Vagina (tissue), 2 donors: ENCODE measurements around the gene DEPP1. TPM values are rescaled to one million over a fixed set of nuclear protein-coding genes. Genes with fewer than 3 reads are reported as not detected.

Experiments
- DNase-seq, 2 donors: peaks; one replicate each; pipeline ENCODE4 v3.0.0-alpha.2; 2017; ENCODE audit errors: extremely low spot score in 2 of 2
- H3K27ac ChIP-seq: fragments of 200-600 bp; sonication (generic); one replicate; pipeline ENCODE4 v1.5.1; 2019
- H3K27me3 ChIP-seq: fragments of 200-600 bp; sonication (generic); one replicate; pipeline ENCODE4 v1.5.1; 2019
- H3K36me3 ChIP-seq, 2 donors: fragments of 200-600 bp; sonication (generic); one replicate each; pipeline ENCODE4 v1.5.1; 2017 to 2019
- H3K4me1 ChIP-seq: fragments of 200-600 bp; sonication (generic); one replicate; pipeline ENCODE4 v1.5.1; 2019
- H3K4me3 ChIP-seq, 2 donors: fragments of 200-600 bp; sonication (generic); 1 replicate in 1 of 2; 2 replicates in 1 of 2; pipeline ENCODE4 v1.5.1; 2016 to 2019
- H3K9me3 ChIP-seq: fragments of 200-600 bp; sonication (generic); one replicate; pipeline ENCODE4 v1.5.1; 2019
- POLR2A ChIP-seq, 2 donors: fragments of 450-650 bp; IDR thresholded peaks; one replicate each; pipeline ENCODE4 v1.6.1; 2017; ENCODE audit warnings: antibody characterized with exemption in 2 of 2, mild to moderate bottlenecking in 2 of 2, moderate library complexity in 2 of 2
- POLR2AphosphoS5 ChIP-seq, 2 donors: sonication (generic); formaldehyde crosslinking; IDR thresholded peaks; one replicate each; pipeline ENCODE4 v1.9.0; 2017; ENCODE audit warnings: antibody characterized with exemption in 2 of 2, mild to moderate bottlenecking in 2 of 2, low read depth in 1 of 2; ENCODE audit not compliant: insufficient read depth in 1 of 2
- intact Hi-C: fragments of 100-400 bp; cut with DNase I; formaldehyde crosslinking; loops from one replicate; pipeline ENCODE4 v1.15.1; 2023
- total RNA-seq: library from RNA; depleted of rRNA; stranded (reverse); fragments of >200 nt; gene quantifications from one replicate; pipeline ENCODE4 v1.2.3, GENCODE V29; 2016
- TF ChIP-seq, protein P1 (sequence below), 3 experiments: fragments of 450-650 bp in 2 of 3; fragments of 200-600 bp in 1 of 3; sonication (generic) in 1 of 3; IDR thresholded peaks; one replicate each; pipeline ENCODE4 v1.5.1; 2017 to 2019; ENCODE audit warnings: antibody characterized with exemption in 3 of 3, mild to moderate bottlenecking in 2 of 3, moderate library complexity in 2 of 3

The DEPP1 gene
- total RNA-seq, 1 donor from 2014 or later: 155 TPM

DNA sequence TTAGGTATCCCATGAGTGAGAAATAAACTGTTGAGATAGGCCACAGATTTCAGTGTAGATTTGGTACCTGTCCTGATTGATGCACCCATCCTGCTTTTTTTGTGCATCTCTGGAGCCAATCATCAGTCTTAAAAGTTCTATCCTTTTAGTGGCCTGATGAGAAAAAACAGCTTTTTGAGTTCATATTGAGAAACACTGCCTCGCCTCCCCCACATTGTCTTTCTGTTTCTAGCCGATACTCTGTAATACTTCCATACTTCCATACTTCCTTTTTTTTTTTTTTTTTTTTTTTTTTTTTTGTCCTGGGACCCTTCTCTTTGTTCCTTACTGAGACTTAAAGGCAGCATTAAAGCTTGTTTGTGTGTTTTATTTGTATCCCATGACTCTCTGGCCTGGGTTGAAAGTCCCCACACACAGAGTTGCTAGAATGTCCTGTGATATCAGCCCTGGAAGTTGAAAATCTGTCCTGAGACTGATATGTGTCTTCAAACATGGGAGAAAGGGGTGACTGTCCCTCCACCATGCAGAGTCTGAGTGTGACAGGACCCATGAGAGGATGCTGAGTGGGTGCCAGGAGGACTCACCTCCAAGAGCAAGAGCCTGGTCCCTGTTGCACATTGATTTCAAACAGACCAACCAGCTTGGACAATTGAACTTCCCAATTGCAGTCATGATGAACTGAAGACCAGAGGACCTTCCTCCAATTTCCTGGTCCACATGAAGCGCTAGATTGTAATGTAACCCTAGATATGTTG lies 27.8 kb upstream of the DEPP1 start:
- H3K4me1 ChIP-seq: peaks cover 19% of the 10 kb centered on the region
- peaks cover 0 to 10% of the 10 kb centered on the region in 2 donors for H3K36me3 ChIP-seq
- no peak overlapping the region for H3K27ac ChIP-seq
- H3K4me3 ChIP-seq: no peak overlapping the region
- no peaks in the 10 kb centered on the region for H3K9me3 ChIP-seq
- H3K27me3 ChIP-seq: no peaks in the 10 kb centered on the region
- DNase-seq: no peak
- TF ChIP-seq, protein P1, sequence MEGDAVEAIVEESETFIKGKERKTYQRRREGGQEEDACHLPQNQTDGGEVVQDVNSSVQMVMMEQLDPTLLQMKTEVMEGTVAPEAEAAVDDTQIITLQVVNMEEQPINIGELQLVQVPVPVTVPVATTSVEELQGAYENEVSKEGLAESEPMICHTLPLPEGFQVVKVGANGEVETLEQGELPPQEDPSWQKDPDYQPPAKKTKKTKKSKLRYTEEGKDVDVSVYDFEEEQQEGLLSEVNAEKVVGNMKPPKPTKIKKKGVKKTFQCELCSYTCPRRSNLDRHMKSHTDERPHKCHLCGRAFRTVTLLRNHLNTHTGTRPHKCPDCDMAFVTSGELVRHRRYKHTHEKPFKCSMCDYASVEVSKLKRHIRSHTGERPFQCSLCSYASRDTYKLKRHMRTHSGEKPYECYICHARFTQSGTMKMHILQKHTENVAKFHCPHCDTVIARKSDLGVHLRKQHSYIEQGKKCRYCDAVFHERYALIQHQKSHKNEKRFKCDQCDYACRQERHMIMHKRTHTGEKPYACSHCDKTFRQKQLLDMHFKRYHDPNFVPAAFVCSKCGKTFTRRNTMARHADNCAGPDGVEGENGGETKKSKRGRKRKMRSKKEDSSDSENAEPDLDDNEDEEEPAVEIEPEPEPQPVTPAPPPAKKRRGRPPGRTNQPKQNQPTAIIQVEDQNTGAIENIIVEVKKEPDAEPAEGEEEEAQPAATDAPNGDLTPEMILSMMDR (IDR thresholded peaks at IDR 0.05): no peak
- TF ChIP-seq POLR2A (IDR thresholded peaks at IDR 0.05): no peak
- TF ChIP-seq POLR2AphosphoS5 (IDR thresholded peaks at IDR 0.05; ENCODE audit: insufficient read depth in 1 of 2, low read depth in 1 of 2): no peak
- intact Hi-C loops: no loop called here

DNA sequence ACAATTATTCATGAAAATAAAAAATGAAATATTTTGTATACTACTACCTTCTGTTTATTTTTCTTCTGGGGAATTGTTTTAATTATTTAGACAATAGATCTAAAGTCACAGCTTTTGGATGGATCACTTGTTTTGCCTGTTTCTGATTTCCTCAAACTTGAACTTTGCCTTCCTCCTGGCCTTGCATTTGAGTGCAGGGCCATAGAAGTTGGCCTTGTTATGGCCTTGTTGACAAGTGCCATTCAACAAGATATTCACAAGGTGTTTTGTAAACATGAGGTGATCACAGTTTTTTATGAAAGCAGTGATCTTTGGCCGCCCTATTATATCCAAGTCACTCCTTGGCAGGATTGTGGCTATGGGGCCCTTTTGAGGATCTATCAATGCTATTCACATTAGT lies 26.7 kb upstream of the DEPP1 start:
- intact Hi-C loops: no loop called here
- Histone ChIP-seq H3K4me1 (peaks cover 24% of the 10 kb centered on the region), H3K36me3 (peaks cover 0 to 10% of the 10 kb centered on the region in 2 donors), H3K27me3 (no peaks in the 10 kb centered on the region), H3K4me3 (no peak overlapping the region), H3K9me3 (no peaks in the 10 kb centered on the region), H3K27ac (no peak overlapping the region)
- TF ChIP-seq, protein P1 (IDR thresholded peaks at IDR 0.05): no peak
- no peak for TF ChIP-seq POLR2A (IDR thresholded peaks at IDR 0.05)
- TF ChIP-seq POLR2AphosphoS5 (IDR thresholded peaks at IDR 0.05; ENCODE audit: insufficient read depth in 1 of 2, low read depth in 1 of 2): no peak
- no peak for DNase-seq

DNA sequence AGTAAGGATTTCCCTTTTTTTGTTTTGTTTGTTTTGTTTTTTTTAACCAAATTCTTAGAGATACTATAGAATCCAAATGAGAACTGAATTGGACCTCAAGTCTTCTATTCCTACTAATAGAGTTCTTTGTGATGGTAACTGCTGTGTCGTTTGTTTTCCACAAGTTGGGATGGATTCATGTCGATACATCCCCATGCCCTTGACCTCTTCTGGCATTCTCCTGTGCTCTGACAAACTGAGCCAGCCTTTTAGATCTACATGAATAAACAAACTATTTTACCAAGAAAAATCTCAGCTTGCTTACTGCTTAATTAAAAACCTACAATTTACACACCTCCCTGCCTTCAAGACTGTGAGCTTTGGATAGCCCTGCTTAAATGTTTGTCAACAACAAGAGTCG lies 26.1 kb upstream of the DEPP1 start:
- intact Hi-C loops: no loop called here

DNA sequence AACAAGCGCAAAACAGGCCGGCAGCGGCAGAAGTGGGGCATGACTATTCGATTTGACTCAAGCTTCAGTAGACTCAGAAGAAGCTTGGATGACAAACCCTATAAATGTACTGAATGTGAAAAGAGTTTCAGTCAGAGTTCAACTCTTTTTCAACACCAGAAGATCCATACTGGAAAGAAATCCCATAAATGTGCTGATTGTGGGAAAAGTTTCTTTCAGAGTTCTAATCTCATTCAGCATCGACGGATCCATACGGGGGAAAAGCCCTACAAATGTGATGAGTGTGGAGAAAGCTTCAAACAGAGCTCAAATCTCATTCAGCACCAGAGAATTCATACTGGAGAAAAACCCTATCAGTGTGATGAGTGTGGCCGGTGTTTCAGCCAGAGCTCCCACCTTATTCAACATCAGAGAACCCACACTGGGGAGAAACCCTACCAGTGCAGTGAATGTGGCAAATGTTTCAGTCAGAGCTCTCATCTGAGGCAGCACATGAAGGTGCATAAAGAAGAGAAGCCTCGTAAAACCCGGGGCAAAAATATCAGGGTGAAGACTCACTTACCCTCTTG lies 24.9 kb upstream of the DEPP1 start:
- TF ChIP-seq POLR2AphosphoS5 (IDR thresholded peaks at IDR 0.05; ENCODE audit: insufficient read depth in 1 of 2, low read depth in 1 of 2) (no peak), POLR2A (IDR thresholded peaks at IDR 0.05) (no peak)
- TF ChIP-seq, protein P1 (IDR thresholded peaks at IDR 0.05): no peak
- intact Hi-C loops: no loop called here
- no peaks in the 10 kb centered on the region for H3K9me3 ChIP-seq
- no peak overlapping the region for H3K4me3 ChIP-seq
- peak in 1 of 2 donors; percentile 64 for DNase-seq
- H3K36me3 ChIP-seq: peaks cover 0 to 10% of the 10 kb centered on the region in 2 donors
- H3K27me3 ChIP-seq: no peaks in the 10 kb centered on the region
- H3K27ac ChIP-seq: no peak overlapping the region
- peaks cover 37% of the 10 kb centered on the region for H3K4me1 ChIP-seq

More for the DNA sequence above, 26.1 kb upstream of the DEPP1 start:
- Histone ChIP-seq H3K36me3 (peaks cover 0 to 10% of the 10 kb centered on the region in 2 donors), H3K4me3 (no peak overlapping the region), H3K4me1 (peaks cover 30% of the 10 kb centered on the region), H3K9me3 (no peaks in the 10 kb centered on the region), H3K27ac (no peak overlapping the region), H3K27me3 (no peaks in the 10 kb centered on the region)
- TF ChIP-seq POLR2A (IDR thresholded peaks at IDR 0.05) (no peak), POLR2AphosphoS5 (IDR thresholded peaks at IDR 0.05; ENCODE audit: insufficient read depth in 1 of 2, low read depth in 1 of 2) (no peak)
- TF ChIP-seq, protein P1 (IDR thresholded peaks at IDR 0.05): no peak
- DNase-seq: no peak
